Measurements from ENCODE around the gene PRR29. TPM values are rescaled to one million over a fixed set of nuclear protein-coding genes. Genes with fewer than 3 reads are reported as not detected.
"Not testable (repeated sequence)": the region's sequence is repeated elsewhere in the genome, so short reads cannot be mapped to it uniquely, and the experiment has no call there.

PRR29 gene
- total RNA-seq, 1 experiment from 2014 or later: not detected

DNA sequence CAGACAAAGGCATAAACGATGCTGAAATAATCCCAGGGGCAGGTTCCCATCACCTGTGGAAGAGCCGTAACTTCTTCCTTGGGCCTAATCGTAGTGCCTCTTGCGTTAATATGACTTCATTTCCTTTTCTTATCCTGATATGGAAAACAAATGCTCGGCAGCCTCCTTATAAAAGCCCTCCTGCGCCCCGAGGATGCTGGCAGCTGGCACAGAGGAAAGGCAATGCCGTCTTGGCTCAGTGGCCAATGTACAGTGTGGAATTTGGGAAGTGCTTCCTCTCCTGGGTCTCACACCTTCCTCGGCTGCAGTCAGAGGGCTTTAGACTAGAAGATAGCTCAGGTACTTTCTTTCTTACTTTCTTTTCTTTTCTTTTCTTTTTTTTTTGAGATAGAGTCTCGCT, 28.9 kb upstream of the PRR29 start:
- no peak overlapping the region for H3K4me3 ChIP-seq
- no peak for DNase-seq
- no peaks in the 10 kb centered on the region for H3K9me3 ChIP-seq
- no peaks in the 10 kb centered on the region for H3K27me3 ChIP-seq
- no peaks in the 10 kb centered on the region for H3K36me3 ChIP-seq

DNA sequence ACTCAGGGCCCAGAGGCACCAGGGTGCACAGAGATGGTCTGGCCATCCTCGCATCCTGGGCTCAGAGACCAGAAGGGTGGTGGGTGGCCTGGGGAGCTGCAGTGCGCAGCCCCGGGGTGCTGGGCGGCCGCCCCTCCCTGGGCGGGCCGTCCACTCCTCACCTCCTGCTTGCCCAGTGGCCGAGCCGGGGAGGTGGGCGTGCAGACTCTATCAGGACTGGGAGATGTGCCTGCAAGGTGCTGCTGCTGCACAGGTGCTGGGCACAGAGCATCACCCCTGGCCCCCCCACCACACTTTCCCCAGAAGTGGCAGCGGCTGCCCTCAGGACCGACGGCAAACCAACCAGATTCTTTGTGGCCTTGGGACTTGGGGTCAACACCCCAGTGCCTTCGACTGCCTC, 25.4 kb upstream of the PRR29 start, which contains the start of gene SCN4A:
SCN4A (minus strand) TSS at position 123 of the 400 bp plus-strand sequence; CDS start at position 46, 77 bp downstream.
- Histone ChIP-seq H3K27me3 (no peaks in the 10 kb centered on the region), H3K4me3 (no peak within 1 kb of the TSS), H3K36me3 (no peaks in the 10 kb centered on the region), H3K9me3 (no peaks in the 10 kb centered on the region)
- no peak for DNase-seq

DNA sequence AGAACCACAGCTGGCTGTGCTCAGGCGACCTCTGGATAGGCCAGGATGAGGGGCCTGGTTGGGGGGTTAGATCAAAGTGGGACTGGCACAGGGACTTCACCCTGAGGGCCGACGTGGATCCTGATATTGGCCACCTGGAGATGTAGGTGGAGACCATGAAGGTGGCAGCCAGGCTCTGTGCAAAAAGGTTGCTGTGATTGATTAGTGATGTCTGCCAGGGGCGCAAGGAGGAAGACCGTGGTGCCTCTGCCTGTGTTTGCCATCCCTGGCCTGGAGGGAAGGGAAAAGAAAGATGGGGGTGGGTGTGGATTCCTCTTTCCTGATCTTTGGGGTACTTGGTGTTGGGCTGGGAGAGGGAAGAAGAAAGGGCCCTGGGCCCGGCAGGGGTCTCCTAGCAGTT, 24.9 kb upstream of the PRR29 start:
- DNase-seq: no peak
- Histone ChIP-seq H3K9me3 (no peaks in the 10 kb centered on the region), H3K27me3 (no peaks in the 10 kb centered on the region), H3K36me3 (no peaks in the 10 kb centered on the region), H3K4me3 (no peak overlapping the region)

DNA sequence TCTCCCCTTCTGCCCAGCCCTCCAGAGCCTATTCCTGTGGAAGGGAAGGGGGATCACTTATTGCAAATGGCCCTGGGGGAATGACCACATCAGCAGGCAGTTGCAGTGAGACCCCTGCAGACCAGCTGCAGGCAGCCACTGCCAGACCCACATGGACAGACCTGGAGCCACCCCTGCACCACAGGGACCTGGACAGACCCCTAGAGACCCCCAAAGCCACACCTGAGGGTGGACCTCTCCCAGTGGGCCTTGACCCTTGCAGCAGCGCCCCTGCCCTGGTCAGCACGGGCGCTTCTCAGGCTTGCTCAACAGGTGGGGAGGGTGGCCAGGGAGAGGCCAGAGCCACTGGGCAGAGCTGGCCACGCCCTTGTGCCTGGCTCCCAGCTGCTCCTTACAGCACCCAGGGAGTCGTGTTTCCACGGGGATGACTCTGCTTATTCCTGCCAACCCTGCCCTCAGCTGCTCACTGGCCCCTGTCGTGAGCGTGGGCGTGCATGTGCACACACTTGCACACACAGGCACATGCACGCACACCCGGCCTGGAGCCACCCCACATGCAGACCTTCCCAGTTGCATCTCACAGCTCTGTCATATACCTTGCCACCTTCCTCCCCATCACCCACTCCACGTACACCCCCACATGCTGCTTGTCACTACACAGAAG, 24.1 kb upstream of the PRR29 start:
- Histone ChIP-seq H3K4me3 (no peak overlapping the region), H3K27me3 (no peaks in the 10 kb centered on the region), H3K36me3 (no peaks in the 10 kb centered on the region), H3K9me3 (no peaks in the 10 kb centered on the region)
- peak; percentile 67 for DNase-seq

DNA sequence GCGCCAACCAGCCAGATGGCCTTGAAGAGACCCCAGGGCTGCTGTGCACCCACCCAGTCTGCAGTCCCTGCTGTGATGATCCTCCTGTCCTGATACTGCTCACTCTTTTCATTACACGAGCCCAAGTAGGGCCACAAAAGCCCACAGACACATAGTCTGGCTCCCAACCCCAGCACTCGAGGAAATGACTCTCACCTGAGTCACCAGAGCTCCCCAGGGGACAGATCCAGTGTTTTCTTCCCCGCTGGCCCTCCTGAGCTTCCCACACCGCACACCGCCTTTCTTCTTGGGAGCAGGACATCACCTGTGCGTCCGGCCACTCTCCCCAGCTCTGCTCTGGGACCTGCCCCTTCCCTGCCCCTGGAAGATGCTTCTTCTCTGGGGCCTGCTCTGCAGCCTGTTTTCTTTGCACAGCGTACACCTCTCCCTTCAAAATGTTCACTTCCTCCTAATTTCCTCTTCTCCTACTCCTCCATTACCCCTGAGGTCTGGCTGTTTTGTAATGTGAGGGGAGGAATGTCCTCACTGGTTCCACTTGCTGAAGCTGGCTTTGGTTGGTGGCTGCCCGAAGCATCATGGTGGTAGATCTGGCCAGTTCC, 23.5 kb upstream of the PRR29 start:
- Histone ChIP-seq H3K27me3 (no peaks in the 10 kb centered on the region), H3K9me3 (no peaks in the 10 kb centered on the region), H3K36me3 (no peaks in the 10 kb centered on the region), H3K4me3 (no peak overlapping the region)
- DNase-seq: peak; percentile 72

DNA sequence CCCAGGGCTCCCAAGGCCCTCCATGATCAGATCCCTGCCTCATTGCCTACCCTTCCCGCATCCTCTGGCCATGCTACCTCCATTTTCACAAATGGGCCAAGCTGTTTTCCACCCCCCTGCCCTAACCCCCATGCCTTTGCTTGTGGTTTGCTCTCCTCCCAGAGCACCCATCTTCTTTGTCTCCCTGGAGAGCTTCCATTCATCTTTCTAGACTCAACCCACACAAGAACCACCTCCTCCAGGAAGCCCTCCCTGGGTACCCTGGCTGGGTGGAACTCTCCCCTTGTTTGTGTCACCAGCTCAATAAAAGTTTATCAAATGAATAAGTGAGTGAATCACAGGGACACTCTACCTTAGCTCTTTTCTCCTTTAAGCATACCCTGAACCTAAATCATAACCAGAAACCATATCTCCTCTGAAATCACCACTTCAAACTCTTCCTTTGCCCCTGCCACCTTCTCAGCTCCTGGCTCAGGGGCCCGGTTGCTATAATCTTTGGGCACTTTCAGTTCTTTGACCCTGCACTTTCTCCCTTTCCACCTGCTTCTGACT, 22.5 kb upstream of the PRR29 start:
- no peaks in the 10 kb centered on the region for H3K36me3 ChIP-seq
- no peaks in the 10 kb centered on the region for H3K27me3 ChIP-seq
- no peaks in the 10 kb centered on the region for H3K9me3 ChIP-seq
- no peak overlapping the region for H3K4me3 ChIP-seq
- DNase-seq: no peak

DNA sequence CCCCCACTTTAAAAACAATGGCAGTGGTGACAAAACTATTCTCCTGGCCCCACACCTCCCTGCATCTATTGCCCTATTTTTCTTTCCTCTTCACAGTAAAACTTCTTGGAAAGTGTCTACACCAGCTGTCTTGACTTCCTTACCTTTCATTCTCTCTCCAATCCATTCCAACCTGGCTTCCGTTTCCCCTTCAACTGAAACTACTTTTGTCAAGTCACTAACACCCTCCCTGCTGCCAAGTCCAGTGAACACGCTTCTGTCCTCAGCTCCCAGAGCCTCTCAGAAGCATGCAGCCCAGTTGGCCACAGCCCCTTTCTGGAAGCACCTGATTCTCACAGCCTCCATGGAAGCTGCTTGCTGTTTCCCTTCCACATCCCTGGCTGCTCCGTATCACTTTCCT, 21.4 kb upstream of the PRR29 start:
- Histone ChIP-seq H3K4me3 (no peak overlapping the region), H3K27me3 (no peaks in the 10 kb centered on the region), H3K36me3 (no peaks in the 10 kb centered on the region), H3K9me3 (0 out of 2 replicates have a peak, but pooled peaks cover 1% of the 10 kb centered on the region)
- no peak for DNase-seq

DNA sequence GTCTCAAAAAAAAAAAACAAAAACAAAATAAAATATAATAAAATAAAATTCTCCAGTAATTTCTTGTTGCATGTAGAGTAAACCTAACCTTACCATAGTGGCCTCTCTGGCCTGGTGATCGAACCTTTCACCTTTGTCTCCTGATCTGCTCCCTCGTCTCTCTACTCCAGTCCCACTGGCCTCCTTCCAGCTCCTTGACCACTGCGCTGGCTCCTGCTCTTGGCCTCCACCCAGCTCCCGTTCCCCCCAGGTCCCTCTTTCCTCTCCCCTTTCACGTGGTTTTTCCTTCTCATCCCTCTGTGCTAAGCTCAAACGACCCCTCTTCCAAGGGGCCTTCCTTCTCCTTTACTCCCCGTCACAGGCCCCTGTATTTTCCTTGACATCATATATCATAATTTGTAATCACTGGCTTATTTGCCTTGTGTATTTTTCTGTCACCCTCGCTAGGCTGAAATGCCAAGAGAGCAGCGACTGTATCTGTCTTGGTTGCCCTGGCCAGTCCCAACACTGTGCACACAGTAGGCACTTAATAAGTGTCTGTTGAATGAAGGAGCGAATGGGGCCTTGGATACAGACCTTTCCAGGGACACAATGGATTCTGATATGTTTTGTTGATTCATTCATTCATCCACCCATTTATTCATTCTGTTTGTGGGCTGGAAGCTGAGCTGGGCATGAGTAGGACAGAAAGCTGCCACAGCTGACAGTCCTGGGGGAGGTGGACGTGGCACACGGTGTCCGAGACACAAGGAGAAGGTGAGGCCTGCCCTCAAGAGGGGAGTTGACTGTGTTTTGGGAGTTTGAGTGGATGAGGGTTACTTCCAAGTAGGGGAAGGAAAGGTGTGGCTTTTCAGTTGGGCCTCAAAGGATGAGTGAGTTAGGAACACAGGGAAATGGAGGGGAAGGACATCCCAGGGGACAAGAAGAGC, 19.6 kb upstream of the PRR29 start:
- DNase-seq: no peak
- no peaks in the 10 kb centered on the region for H3K27me3 ChIP-seq

DNA sequence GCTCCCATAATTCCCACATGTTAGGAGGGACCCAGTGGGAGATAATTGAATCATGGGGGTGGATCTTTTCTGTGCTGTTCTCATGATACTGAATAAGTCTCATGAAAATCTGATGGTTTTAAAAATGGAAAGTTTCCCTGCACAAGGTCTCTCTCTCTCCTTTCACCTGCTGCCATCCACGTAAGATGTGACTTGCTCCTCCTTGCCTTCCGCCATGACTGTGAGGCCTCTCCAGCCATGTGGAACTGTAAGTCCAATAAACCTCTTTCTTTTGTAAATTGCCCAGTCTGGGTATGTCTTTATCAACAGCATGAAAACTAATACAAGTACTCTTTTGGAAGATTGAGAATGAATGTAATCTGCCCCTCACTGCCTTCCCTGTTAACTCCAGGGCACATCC, 15.5 kb upstream of the PRR29 start:
- H3K9me3 ChIP-seq: peaks cover 13% of the 10 kb centered on the region
- not testable (repeated sequence) for H3K36me3 ChIP-seq, H3K4me3 ChIP-seq, H3K27me3 ChIP-seq, DNase-seq

More for the DNA sequence above, 19.6 kb upstream of the PRR29 start:
- H3K4me3 ChIP-seq: no peak overlapping the region
- peaks cover 13% of the 10 kb centered on the region for H3K9me3 ChIP-seq
- no peaks in the 10 kb centered on the region for H3K36me3 ChIP-seq

DNA sequence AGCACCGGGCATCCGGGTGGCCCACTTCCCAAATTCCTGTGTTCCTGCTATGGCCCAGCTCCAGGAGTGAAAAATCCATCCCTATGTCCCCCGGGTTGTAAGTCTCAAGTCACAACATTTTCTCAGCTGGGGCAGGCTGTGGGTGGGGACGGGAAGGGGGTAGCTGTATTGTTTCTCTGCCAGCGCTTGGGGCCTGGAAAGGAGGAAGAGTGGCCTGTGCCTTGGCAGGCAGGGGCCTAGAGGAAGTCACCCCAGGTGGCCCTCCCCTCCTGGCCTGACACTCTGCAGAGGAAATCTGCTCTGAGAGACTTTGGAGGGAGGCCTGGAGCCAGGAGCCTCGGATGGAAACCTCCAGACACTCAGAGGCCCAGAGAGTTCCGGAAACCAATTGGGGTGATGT, 14.8 kb upstream of the PRR29 start:
- H3K36me3 ChIP-seq: no peaks in the 10 kb centered on the region
- DNase-seq: no peak

DNA sequence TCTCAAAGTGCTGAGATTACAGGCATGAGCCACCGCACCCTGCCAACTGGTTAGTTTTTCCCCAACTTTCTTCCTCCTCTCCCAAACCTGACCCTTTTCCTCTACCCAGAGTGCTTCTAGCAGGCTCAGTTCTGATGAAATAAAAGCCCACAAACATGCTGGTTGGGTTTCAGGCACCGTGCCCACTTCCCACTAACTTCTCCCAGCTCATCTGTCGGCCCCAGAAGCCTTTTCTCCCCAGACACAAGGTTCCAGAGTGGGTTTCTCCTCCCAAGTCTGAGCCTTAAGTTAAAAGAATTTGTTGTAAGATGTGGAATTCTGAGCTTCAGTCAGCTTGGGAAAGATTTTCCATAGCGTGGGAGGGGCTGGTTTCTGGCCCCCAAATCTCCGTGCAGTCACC, 13.9 kb upstream of the PRR29 start:
- Histone ChIP-seq H3K27me3 (no peaks in the 10 kb centered on the region), H3K9me3 (peaks cover 13% of the 10 kb centered on the region), H3K4me3 (no peak overlapping the region), H3K36me3 (no peaks in the 10 kb centered on the region)
- DNase-seq: no peak

More for the DNA sequence above, 14.8 kb upstream of the PRR29 start:
- H3K4me3 ChIP-seq: no peak overlapping the region
- H3K27me3 ChIP-seq: no peaks in the 10 kb centered on the region
- H3K9me3 ChIP-seq: peaks cover 13% of the 10 kb centered on the region

DNA sequence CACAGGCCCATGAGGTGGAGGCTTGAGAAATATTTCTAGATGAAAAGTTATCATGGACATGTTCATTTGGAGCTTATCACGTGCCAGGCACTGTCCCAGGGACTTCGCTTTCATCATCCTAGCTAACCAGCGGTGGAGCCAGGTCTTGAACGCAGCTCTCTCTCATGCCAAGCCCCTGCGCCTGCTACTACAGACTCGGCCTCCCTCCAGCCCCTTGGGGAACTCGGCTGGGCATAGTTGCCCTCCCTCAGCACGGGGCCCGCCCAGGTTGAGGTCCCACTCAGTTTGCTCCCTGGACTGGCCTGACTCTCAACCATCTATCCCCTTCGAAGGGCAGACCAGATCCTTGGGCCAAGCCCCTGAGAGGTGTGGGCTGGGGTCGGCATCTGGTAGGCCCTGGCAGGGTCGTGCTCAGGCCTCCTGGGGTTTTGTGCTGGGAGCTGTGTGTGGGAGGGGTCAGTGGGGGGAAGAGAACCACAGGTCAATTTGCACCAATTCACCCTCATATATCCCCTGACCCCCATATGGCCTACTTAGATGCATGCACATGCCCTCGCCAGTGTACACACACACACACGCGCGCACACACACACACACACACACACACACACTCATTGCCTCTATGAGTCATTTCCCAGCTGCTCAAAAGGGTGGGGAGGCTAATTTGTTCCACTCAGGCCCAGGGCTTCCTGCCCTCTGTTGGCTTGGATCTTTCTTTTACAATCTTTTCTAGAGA, 13.3 kb upstream of the PRR29 start:
- DNase-seq: peak; percentile 84

DNA sequence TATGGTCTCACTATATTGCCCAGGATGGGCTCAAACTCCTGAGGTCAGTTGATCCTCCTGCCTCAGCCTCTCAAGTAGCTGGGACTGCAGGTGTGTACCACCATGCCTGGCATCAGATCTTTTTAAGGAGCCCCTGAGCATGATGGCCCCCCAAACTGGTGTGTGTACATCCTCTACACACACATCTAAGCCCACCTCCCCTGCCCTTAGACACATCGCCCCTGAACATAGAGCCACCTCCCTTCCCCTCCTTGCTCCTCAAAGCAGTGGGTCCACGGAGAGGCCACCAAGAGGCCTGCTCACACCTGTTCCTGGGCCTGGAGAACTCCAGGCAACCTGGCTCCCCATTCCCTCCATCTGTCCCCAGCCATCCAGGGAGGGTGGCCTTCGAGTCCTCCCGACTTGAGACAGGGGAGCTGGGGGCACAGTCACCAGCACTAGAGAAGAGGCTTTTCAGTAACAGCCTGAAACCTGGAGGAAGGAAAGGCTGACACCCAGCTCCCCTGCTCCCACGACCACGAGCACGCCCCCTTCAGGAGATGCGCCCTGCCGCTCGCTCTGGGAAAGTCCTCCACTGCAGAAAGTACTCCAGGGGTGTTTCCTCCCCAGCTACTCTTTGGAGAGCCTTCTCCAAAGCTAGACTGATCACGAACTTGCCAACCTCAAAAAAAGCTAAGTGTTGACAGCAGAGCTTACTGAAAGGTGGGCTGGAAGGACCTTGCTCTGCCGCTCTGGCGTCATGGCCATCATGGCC, 12.6 kb upstream of the PRR29 start:
- Histone ChIP-seq H3K36me3 (no peaks in the 10 kb centered on the region), H3K4me3 (no peak overlapping the region), H3K9me3 (peaks cover 13% of the 10 kb centered on the region), H3K27me3 (no peaks in the 10 kb centered on the region)
- no peak for DNase-seq

More for the DNA sequence above, 13.3 kb upstream of the PRR29 start:
- H3K27me3 ChIP-seq: no peaks in the 10 kb centered on the region
- no peak overlapping the region for H3K4me3 ChIP-seq
- peaks cover 13% of the 10 kb centered on the region for H3K9me3 ChIP-seq
- H3K36me3 ChIP-seq: no peaks in the 10 kb centered on the region

DNA sequence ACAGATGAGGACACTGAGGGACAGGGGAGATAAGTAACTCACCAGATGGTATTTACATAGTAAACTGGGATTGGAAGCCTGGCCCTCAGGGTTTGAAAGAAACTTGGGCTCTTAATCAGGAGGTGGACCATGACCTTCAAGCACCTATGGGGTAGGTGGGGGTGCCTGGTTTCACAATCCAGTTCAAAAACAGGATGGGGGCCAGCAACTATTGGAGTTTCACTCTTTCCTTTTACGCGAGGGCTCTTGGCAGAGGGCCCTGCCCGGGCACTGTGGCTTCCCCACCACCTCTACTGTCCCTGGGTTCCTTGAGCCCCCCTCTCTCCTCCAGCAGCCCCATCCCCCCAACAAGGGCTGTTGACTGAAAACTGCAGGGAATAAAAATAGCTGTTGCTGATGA, 11.3 kb upstream of the PRR29 start:
- DNase-seq: no peak
- Histone ChIP-seq H3K27me3 (peaks cover 5% of the 10 kb centered on the region), H3K36me3 (no peaks in the 10 kb centered on the region), H3K9me3 (peaks cover 10% of the 10 kb centered on the region), H3K4me3 (no peak overlapping the region)

DNA sequence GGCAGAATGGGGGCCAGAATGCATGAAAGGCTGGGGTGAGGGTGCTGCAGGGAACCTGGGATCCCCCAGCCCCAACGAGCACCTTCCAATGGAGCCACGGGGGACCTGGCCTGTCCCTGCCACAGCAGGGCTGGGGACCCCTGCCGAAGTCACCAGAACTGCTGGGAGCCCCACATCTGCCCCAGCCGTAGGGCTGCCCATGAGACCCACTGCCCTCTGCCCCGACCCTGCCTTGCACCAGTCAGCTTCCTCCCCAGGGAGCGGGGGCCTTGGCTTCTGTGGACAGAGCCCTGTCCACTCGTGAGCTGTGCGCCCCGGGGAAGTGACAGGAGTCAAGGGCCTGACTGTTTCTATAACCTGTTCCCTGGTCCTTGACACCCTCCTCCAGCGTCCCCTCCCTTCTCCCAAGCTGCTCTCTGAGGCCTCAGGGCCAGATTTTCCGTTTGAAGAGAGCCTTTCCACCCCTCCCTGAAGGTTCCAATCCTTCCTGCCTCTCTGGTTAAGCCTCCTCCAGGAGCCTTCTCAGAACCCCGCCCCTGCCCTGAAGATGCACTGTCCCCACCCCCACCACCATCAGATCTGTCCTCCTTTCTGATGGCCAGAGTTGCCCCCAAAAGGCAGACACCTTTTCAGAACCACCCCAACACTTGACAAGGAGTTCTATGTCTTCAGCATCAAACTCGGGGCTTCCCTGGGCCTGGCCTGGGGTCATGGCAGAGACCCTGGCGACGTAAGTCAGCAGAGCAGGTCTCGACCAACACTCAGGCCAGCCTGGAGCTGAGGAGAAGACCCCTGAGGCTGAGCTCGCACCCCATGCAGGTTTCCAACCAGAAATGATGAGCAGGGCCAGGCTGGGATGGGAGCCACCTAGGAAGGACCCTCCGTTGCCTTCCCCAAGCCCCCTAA, 10.7 kb upstream of the PRR29 start:
- Histone ChIP-seq H3K4me3 (no peak overlapping the region), H3K9me3 (peaks cover 6% of the 10 kb centered on the region), H3K27me3 (peaks cover 9% of the 10 kb centered on the region), H3K36me3 (no peaks in the 10 kb centered on the region)
- DNase-seq: no peak
